GM19023 (cell line): ENCODE measurements around the gene COL10A1.

ENCODE experiments used
- ATAC-seq: cut with Tn5 transposase; IDR thresholded peaks from one replicate; pipeline ENCODE4 v1.9.1; 2021; ENCODE audit warnings: mild to moderate bottlenecking, moderate library complexity; ENCODE audit not compliant: unreplicated experiment

COL10A1 gene

DNA sequence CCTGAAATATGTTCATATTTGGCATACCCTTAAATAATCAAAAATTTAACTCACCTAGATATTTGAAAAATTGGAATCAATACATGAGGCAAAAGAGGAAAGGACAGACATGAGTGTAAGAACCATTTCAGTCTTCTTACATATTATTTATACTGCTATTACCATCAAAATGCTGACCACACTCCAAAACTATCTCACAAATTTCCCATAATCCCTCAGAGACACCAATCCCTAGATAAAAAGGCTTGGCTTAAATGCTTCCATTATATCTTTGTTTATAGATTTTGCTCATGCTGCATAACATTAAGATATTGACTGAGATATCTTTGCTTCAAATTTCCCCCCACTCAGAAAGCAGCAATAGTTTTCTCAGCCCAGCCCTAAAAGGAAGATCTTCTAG lies 37.0 kb downstream of the COL10A1 start:
- ATAC-seq: no peak

DNA sequence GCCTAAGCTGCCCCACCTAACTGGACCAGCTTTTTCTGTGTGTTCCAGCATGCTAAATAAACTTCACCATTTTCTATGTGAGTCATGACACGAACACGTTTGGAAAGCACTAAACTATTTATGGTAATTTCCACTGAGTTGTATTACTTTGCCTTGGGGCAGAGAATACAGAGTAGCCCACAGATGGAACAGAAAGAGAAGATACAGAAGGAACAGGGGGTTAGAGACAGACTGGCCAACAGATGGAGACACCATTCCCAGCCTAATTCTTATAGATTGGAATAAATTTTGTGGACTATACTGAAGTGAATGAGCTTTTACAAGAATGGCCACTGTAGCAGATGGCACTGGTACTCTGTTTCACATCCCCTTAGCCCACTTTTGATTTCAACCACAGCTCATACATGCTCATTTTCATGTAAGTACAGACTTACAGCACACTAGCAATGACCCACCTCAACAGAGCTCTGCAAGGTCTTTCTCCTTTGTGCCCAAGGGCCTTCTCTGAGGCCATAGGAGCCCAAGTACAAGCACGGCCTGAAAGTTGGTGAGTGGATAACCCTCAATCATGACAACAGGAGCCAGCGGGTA lies 38.4 kb downstream of the COL10A1 start:
- peak; percentile 96 for ATAC-seq

DNA sequence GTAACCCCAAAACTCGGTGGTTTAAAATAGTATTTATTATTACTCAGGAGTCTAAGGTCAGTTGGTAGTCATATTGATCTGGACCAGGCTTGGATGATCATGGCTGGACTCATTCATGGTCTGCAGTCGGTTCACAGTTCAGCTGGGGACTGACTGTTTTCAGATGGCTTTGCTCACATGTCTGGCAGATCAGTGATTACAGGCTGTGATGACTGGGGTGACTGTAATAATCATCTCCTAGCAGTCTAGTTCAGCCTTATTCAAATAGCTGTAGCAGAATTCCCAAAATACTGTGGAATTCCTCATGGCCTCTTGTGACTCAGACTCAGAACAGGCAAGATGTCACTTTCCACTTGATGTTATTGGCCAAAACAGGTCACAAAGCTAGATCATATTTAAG lies 41.6 kb downstream of the COL10A1 start:
- ATAC-seq: no peak

DNA sequence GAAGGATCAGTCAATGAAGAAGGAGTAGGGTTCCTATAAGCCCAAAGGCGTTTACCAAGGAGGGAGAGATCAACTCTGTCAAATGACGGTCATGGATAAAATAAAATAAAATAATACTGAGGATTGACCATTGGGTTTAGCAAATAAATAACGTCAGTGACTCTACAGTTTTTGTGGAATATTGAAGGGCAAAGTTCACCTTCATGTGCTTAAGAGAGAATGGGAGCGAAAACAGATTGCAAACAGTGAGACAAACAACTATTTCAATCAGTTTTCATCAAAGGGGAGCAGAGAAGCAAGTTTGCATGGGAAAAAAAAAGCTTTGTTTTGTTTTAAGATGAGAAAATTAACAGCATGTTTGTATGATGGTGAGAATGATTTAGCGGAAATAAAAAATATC lies 42.9 kb downstream of the COL10A1 start:
- no peak for ATAC-seq

DNA sequence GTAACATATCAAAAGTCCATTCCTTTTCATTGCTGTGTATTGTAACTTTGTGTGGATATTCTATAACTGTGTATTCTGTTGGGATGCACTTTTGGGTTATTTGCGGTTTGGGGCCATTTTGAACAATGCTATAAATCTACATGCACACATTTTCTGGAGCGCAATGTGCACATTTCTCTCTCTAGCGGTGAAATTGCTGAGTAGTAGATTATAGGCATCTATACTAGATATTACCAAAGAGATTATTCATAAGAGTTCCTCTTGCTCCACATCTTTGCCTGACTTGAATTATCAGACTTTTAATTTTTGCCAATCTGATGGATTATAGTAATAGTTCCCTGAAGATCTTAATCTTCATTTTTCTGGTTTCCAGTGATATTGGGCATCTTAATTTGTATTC lies 47.0 kb downstream of the COL10A1 start:
- ATAC-seq: no peak

DNA sequence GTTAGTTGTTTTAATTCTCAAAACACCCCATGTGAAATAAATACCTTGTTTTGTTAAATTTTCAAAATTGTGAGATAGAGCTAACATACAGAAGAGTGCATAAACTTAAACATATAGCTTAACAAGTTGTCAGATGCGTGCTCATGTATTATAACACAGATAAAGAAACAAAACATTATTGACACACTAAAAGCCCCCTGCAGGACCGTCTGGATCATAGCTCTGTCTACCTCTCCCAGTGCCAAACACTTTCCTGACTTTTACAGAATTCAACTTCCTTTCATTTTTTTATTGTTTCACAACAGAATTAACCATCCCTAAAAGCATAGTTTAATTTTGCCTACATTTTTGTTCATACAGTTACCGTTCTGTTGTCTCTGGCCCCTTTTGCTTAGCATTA lies 47.4 kb downstream of the COL10A1 start:
- no peak for ATAC-seq

DNA sequence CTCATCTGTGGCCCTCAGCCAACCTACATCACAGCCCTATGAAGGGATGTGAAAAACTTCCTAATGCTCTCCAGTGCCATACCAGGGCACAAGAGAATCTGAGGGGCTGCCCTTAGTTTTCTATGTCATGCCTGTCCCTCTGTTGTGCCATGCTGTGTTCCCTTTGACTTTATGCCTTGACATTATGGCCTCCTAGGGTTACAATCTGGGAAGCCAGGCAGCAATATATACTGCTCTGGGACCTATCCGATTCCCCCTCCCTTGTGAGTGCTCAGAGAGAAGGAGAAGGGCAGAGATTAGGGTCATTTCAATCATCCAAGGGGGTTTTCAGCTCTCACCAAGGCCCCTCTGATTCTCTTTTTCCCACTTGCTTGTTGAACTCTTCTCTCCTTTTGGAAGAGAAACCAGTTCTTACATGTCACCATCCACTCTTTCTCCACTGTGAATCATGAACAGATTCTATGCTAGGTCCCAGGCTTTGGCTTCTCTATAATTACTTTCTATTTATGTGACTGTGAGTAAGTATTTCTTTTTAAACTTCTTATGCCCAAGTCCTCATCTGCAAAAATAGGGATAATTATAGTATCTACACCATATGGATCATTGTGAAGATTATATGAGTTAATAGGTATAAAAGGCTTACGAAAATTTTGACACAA lies 51.1 kb downstream of the COL10A1 start:
- no peak for ATAC-seq

DNA sequence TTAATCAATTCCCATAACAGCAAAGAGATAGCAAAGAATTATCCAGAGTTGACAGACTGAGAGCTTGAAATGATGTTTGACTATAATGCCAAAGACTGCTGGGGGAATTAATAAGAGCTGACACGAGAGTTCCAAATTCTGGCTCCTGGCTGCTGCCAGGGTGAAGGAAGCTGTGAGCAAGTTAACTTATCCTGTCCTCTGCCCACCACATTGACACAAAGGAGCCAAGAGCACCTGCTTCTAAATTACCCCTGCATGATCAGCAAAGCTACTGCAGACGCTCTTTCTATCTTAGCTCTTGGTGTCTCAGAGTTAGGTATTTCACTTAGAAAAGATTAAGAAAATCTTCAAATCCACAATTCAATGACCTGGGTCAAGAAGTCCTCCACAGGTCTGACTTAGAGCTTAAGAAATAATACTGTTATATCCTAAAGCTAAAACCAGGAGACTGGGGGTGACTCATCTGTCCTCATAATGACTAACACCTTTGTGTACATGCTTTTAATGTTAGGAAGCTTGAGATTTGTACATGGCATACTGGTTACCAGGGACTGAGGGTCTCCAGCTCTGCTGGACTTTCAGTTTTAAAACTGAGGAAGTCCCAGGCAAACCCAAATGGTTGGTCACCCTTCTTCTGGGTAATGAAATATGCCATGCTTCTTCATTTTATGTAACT lies 52.0 kb downstream of the COL10A1 start:
- no peak for ATAC-seq

DNA sequence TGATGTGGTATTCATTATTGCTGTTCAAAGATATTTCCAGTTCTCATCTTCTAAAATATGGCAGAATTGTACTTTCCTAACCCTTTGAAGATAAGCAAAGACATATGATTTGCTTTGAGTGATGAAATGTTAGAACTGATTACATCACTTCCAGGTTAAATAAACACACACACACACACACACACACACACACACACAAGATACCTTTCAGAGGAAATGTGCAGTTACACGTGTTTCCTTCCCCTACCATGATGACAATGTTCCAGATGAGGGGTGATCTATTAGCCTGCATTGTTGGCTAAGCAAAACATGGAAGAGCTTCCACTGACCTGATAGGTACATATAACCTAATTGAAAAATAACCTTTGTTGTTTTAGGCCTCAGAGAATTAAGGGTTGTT lies 53.6 kb downstream of the COL10A1 start:
- ATAC-seq: no peak

DNA sequence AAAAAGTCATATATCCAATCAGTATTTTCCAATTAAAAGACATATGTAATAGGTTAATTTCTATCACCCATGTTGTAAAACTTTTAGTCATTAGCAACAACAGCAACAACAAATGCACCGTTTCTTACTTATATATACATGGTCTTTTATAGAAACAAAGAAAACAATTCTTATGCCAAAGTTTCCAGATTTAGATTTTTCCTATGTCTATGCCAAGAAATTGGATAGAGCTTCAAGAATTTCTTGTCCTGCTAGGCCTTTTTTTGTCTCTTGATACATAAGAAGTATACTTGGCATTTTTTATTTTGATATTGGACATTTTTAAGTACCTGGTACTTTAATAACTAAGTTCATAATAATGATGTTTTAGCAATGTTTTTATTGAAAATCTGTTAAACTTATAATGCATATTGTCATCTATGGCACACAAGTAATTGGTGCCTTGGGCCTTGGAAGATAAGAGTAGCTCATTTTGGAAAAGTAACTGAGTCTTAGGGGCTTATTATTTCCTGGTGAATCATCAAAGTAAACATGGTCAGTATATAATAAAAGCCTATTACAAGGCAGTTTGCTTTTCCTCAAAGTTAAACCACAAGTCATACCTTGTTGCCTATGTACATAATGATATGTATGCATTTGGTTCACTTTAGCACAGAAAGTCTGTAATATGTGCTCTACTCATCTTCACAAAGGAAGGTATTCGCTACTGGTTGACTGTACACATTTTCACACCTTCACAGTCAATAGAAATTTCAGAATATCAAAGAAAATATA lies 55.1 kb downstream of the COL10A1 start:
- no peak for ATAC-seq

DNA sequence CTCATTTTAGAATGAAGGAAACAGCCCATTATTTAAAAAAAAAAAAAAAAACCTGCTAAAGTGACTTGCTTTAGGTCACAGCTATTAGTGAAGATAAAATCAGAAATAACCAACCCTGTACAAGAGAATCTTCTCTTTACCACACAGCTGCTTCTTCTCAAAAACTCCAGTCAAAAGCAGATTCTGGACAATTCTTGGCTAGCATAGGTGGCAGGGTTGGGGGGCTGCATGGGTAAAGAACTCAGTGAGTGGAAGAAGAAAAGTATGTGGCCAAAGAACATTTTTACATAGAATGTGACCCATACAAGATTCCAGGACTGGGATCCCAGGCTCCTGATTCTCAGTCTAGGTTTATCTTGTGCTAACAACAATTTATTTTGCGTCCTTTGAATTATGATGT lies 55.8 kb downstream of the COL10A1 start:
- ATAC-seq: no peak
